Measurements from ENCODE around the gene SCGB1D2.

Gene SCGB1D2

GRCh38 chr11:62264004-62264403, 22.0 kb downstream of the SCGB1D2 start:
- no peak for DNase-seq

- DNase-seq = no peak
Observed at GRCh38 chr11:62266558-62266957, 24.5 kb downstream of the SCGB1D2 start.

GRCh38 chr11:62267050-62267449, 25.0 kb downstream of the SCGB1D2 start:
- DNase-seq = no peak

- DNase-seq = no peak
Observed at GRCh38 chr11:62267576-62267975, 25.5 kb downstream of the SCGB1D2 start.

GRCh38 chr11:62269654-62270278, 27.7 kb downstream of the SCGB1D2 start, which contains the start of gene SCGB2A2:
Gene SCGB2A2, plus strand, starts transcription at chr11:62270158. Its CDS starts 59 bp downstream, at chr11:62270217.
- DNase-seq = no peak

- no peak for DNase-seq
Observed at GRCh38 chr11:62273284-62273683, 31.2 kb downstream of the SCGB1D2 start.

- DNase-seq = no peak
Observed at GRCh38 chr11:62273789-62274275, 31.8 kb downstream of the SCGB1D2 start.

GRCh38 chr11:62280452-62280851, 38.4 kb downstream of the SCGB1D2 start:
- DNase-seq = no peak

All from amniotic stem cell (primary cell).